Activated T-cell treated with anti-CD3 and anti-CD28 coated beads for 4 hours (primary cell): ENCODE data around the gene ECI1.

ENCODE experiments used
- DNase-seq: peaks from one replicate; pipeline ENCODE4 v3.0.0-alpha.2; 2020

Gene ECI1, protein sequence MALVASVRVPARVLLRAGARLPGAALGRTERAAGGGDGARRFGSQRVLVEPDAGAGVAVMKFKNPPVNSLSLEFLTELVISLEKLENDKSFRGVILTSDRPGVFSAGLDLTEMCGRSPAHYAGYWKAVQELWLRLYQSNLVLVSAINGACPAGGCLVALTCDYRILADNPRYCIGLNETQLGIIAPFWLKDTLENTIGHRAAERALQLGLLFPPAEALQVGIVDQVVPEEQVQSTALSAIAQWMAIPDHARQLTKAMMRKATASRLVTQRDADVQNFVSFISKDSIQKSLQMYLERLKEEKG

DNA sequence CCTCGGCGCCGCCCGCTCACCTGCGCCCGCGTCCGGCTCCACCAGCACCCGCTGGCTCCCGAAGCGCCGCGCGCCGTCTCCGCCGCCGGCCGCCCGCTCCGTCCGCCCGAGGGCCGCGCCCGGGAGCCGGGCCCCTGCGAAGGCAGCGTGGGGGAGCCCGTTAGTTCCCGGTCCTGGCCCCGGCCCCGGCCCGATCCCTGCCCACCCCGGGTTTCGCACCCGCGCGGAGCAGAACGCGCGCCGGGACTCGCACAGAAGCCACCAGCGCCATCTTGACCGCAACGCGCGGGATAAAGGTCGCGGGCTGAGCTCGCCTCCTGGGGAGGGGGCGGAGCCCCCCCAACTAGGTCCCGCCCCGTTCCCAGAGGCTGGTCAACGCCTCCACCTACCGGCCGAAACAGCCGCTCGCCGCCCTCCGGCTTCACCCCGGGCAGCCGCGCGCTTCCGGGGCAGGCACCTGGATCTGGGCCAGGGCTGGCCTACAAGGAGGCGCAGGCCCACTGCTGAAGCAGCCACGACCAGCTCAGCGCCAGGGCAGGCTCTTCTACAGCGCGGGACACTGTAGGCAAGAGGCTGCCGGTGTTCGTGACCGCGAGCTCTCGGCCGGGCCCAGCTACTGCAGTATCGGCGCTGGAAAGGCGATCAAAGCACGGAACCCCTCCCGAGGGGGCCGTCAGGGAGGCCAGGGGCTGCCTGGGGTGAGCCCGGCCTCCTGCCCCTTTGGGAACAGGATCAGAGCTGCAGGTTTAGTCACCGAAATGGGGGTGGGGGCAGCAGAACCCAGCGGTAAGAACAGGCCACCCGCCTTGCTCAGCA lies at the start of gene ECI1:
Gene ECI1 (minus strand): TSS at position 292 of the 816 bp plus-strand sequence. CDS start 21 bp downstream, at position 271.
- DNase-seq: peak; percentile 56

DNA sequence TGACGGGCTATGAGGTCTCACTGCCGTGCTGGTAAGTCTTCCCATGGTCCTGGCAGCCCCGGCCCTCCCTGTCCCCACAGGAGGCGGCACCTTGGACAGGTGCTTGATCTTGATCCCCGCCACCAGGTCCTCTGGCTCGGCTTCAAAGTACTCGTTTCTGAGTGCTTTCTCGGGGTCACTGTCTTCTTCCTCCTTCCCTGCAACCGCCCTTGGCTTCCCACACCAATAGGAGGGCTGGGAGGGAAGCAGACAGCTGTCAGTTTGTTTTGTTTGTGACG lies 48.5 kb upstream of the ECI1 start:
- no peak for DNase-seq

GRCh38 chr16:2299121-2299914 lies 47.9 kb upstream of the ECI1 start:
- DNase-seq: no peak

DNA sequence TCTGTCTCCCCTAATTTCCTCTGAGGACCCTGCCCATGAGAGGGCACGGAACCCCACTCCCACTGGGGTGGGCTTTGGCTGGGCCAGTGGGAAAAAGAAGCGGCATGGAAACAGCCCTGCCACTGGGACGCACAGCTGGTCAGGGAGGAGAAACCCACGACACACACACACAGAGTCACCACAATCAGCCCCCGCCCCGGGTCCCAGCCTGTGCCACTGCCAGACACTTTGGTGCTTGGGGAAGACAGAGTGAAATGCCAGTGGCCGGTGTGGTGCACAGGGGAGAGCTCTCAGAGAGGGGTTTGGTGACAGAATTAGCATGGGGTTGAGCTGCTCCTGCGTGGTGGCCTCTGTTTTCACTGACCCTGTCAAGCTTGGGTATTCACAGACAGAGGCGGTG lies 47.2 kb upstream of the ECI1 start:
- no peak for DNase-seq

GRCh38 chr16:2297506-2297860 lies 46.1 kb upstream of the ECI1 start:
- no peak for DNase-seq

DNA sequence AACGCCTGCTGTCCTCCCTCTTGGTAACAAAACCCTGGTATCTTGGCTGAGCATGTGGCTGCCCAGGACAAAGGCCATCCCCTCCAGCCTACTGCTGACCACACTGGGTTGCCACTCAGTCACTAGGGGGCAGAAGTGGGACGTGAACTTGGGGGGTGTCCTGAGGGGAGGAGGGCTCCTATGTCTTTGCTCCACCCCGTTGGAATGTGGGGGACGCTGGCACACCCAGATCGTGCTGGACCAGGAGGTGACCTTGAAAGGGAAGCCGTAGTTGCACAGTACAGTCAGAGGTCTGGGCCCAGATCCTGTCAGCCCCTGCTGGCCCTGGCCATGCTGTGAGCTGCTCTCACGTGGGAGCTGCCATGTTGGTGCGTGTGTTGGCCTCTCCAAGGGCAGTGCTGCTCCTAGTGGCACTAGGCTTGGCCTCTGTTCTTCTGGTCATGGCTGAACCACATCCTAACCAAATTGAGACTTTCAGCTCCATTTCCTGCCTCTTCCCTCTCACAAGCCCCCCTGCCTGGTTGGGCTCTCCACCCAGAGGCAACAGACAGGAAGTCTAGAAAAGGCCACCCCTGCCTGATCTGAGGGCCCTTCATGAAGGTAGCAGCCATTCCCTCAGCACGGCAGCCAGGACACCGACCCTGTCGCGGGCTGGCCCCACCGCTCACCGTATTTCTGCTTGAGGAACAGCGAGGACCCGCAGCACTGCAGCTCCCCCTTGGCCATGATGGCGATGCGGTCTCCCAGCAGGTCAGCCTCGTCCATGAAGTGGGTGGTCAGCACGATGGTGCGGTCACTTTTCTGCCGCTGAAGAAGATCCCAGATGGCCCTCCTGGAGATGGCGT lies 45.5 kb upstream of the ECI1 start:
- DNase-seq: peak; percentile 2

DNA sequence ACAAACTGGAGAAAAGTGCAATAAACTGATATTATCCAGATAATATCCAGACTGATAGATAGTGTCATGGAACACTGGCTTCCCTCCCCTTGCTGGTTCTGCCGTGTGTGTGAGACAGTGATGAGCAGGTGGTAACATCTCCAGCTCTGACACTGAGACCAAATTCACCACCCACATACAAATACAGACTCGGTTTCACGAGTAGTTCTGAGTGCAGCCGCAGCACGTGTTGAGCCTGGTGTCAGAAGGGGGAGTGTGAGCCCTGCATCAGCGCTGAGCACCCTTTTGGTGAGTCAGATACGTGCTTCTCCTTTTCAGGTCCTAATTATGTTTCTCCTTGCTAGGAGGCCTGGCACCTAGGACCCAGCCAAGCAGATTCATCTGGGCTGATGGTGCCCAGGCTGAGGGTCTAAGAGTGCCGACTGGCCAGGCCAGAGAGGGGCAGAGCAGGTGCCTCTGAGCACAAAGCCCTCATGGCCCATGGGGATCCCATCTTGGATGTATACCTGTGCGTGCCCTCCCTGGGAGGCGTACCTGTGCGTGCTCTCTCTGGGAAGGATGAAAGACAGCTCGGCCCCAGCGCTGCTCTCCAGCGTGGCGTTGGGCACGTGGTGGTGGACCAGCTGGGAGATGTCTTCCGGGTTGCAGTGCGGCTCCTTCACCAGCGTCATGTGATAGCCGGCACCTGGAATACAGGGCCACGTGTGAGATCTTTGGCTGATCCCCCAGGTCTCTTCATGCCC lies 43.8 kb upstream of the ECI1 start:
- no peak for DNase-seq

DNA sequence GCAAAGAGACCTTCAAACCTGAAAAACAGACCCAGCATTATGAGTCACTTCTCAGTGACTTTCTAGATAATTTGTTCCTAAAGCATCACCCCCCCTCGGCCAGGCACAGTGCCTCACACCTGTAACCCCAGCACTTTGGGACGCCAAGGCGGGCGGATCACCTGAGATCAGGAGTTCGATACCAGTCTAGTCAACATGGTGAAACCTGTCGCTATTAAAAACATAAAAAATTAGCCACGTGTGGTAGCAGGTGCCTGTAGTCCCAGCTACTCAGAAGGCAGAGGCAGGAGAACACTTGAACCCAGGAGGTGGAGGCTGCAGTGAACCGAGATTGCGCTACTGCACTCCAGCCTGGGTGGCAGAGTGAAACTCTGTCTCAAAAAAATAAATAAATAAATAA lies 40.8 kb upstream of the ECI1 start:
- no peak for DNase-seq

DNA sequence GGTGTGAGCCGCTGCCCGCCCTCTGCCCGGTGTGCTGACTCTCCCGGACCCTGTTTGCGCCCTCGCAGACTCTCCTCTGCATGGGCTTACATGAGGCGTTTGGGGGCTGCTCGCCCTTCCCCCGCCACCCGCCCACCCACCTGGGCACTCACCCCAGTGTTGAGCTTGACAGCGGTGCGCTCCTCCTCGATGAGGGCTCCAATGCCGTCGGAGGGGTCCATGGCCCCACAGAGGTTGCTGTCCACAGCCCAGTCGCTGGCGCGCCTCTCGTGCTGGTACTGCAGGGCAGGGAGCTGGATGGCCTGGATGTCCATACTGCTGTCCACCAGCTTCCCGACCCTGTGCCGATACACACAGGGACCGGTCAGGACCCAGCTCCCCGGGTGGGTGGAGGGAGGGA lies 37.9 kb upstream of the ECI1 start:
- no peak for DNase-seq

- no peak for DNase-seq
Measured at GRCh38 chr16:2288726-2289125, 37.3 kb upstream of the ECI1 start.

DNA sequence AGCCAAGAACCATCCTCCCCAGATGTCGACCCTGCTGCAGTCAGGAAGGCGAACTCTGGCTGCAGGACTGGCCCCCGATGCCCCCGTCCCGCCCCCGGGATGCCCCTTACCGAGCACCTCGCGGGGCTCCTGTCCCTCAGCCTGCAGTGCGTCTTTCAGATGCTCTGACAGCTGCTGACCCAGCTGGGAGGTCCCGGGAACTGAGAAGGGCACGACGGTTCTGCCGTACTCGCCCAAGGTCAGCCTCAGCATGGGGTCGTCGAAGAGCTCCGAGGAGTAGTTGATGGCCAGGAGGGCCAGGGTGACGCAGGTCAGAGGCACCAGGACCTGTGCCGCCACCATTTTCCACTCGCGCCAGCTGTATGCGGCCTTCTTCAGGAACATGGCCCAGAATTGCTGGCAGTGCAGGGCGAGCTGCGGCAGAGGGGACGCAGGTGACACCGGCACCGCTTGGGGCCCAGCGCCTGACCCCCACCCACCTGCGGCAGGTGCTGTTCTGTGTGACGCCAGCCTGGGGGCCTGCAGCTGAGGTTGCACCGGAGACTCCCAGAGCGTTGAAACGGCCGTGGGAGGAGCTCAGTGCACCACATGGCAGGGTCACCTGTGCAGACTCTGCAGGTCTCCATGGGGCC lies 36.6 kb upstream of the ECI1 start:
- no peak for DNase-seq

DNA sequence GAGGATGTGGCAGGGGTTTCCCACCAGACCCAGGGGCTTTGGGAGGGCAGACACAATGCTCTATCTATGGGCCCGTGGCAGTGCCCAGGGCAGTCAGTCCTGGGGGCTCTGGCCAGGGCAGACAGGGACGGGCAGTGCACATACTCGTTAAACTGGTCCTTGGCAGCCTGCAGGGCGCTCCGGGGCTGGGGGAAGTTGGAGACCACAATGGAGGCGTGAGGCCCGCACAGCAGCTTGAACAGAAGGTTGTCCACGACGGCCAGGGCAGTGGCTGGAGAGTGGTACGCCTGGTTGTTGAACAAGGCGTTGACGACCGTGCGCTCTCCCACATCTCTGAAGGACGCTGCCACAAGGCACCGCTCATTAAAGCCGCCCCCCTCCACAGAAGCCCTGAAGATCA lies 35.2 kb upstream of the ECI1 start:
- DNase-seq: no peak

GRCh38 chr16:2285731-2286191 lies 34.4 kb upstream of the ECI1 start:
- no peak for DNase-seq

- no peak for DNase-seq
Measured at GRCh38 chr16:2284797-2285576, 33.6 kb upstream of the ECI1 start.

DNA sequence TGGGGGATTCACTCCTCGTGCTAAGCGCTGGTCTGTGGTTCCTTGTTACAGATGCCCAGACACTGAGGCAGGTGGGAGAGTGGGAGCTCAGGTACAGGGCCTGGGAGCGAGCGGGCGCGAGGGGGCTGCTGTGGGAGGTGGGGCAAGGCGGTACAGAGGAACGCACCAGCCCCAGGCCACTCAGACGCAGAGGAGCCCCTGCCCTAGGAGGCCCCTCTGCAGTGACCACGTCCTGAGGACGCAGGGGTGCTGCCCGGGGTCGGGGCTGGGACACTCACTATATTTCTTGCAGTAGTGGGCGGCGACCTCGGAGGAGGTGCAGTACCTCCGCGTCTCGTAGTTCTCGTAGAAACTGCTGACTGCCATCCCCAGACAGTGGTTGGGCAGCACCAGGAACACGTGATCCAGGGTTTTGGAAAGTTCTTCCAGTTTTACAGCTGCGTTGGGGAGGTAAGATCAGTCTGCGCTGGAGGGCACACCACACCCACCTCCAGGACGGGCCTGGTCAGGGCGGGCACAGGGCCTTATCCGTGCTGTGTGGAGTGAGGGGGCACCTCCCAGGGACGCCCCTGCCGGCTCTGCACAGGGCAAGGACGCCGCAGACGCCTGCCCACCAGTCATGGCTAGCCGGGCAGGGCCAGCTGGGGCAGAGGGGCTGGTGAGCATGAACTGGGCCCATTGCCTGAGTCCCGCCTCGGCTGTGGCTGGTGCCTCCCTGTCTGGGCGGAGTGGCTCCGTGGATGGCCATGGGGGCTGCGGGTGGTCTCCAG lies 32.8 kb upstream of the ECI1 start:
- DNase-seq: no peak

- DNase-seq: no peak
Measured at GRCh38 chr16:2282866-2283555, 31.6 kb upstream of the ECI1 start.

DNA sequence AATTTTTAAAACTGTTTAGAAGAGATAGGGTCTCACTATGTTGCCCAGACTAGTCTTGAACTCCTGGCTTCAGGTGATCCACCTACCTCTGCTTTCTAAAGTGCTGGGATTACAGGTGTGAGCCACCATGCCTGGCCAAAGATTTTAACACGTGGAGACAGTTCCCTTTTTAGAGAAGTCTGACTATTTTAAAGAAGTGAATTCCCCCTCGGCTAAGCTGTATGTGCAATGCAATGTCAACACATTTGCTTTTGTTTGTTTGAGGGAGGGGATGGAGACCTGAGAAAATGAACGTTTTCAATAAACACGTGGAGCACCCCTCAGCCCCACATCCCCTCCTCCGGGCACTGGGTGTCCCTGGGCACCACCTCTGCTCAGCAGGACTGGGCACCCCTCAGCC lies 30.9 kb upstream of the ECI1 start:
- no peak for DNase-seq

- DNase-seq: no peak
Measured at GRCh38 chr16:2280981-2281542, 29.7 kb upstream of the ECI1 start.

DNA sequence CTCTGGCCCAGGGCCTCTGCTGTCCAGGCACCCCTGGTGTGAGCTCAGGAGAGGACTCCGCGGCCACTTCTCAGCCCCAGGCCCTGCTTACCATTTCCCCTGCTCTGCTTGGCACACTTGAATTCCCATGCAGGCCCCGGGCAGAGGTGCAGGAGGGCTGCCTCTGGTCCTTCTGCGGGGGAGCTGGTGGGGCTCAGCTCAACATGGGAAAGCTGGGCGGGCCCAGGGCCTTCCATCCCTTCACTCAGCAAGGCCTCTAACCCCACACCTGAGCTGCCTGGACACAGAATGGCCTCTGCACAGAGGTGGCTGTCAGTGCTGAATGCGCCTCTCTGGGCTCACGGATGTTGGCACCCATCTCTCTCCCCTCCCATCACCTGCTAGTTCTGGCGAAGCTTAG lies 29.1 kb upstream of the ECI1 start:
- no peak for DNase-seq
